CD4-positive, alpha-beta T cell treated with Interleukin-21 for 1 hour (primary cell): ENCODE results near the gene DEGS1.

Experiments used
- DNase-seq: peaks from one replicate; pipeline ENCODE4 v3.0.0-alpha.2; 2020

The DEGS1 gene

GRCh38 chr1:224182866-224183590 is at the start of gene DEGS1:
Gene DEGS1 (plus strand): TSS chr1:224183240. CDS start chr1:224183337, 97 bp downstream.
- peak; percentile 86 for DNase-seq

GRCh38 chr1:224133741-224134299 is 49.2 kb upstream of the DEGS1 start:
- no peak for DNase-seq

- no peak for DNase-seq
Observed at GRCh38 chr1:224137518-224137917, 45.5 kb upstream of the DEGS1 start.

GRCh38 chr1:224138198-224138597 is 44.8 kb upstream of the DEGS1 start:
- no peak for DNase-seq

GRCh38 chr1:224141693-224142092 is 41.3 kb upstream of the DEGS1 start:
- no peak for DNase-seq

GRCh38 chr1:224149709-224150108 is 33.3 kb upstream of the DEGS1 start:
- no peak for DNase-seq

GRCh38 chr1:224151117-224151516 is 31.9 kb upstream of the DEGS1 start:
- no peak for DNase-seq

- no peak for DNase-seq
Observed at GRCh38 chr1:224157316-224157715, 25.7 kb upstream of the DEGS1 start.

GRCh38 chr1:224159541-224159940 is 23.5 kb upstream of the DEGS1 start:
- no peak for DNase-seq

- no peak for DNase-seq
Observed at GRCh38 chr1:224160171-224160682, 22.8 kb upstream of the DEGS1 start.

GRCh38 chr1:224162768-224163167 is 20.3 kb upstream of the DEGS1 start:
- DNase-seq: no peak

GRCh38 chr1:224163311-224163710 is 19.7 kb upstream of the DEGS1 start:
- DNase-seq: no peak

- DNase-seq: peak; percentile 66
Observed at GRCh38 chr1:224168859-224169380, 14.1 kb upstream of the DEGS1 start.

GRCh38 chr1:224169718-224170270 is 13.2 kb upstream of the DEGS1 start:
- no peak for DNase-seq

- no peak for DNase-seq
Observed at GRCh38 chr1:224170343-224170742, 12.7 kb upstream of the DEGS1 start.

- DNase-seq: peak; percentile 62
Observed at GRCh38 chr1:224170748-224171478, 12.1 kb upstream of the DEGS1 start.

GRCh38 chr1:224172229-224172628 is 10.8 kb upstream of the DEGS1 start:
- DNase-seq: no peak

- no peak for DNase-seq
Observed at GRCh38 chr1:224173523-224173922, 9.5 kb upstream of the DEGS1 start.

- DNase-seq: peak; percentile 65
Observed at GRCh38 chr1:224175617-224176016, 7.4 kb upstream of the DEGS1 start.

- DNase-seq: no peak
Observed at GRCh38 chr1:224177356-224177999, 5.6 kb upstream of the DEGS1 start.

GRCh38 chr1:224178894-224179293 is 4.1 kb upstream of the DEGS1 start:
- DNase-seq: no peak

- DNase-seq: no peak
Observed at GRCh38 chr1:224180783-224181452, 2.1 kb upstream of the DEGS1 start.
